IMR-90 (cell line): ENCODE data around the gene OR6C1. TPM values are rescaled to one million over a fixed set of nuclear protein-coding genes. Genes with fewer than 3 reads are reported as not detected.

ENCODE experiments used
- ATAC-seq: fragments of 200-7000 bp; cut with Tn5 transposase; 2 replicates; pipeline ENCODE4 v1.9.1; 2020; ENCODE audit warnings: low read depth, mild to moderate bottlenecking, moderate library complexity
- BruUV-seq: library from RNA; stranded (reverse); fragments of 400-500 nt; replicated peaks from 2 replicates; lab custom pipeline; 2021; lab: Mats Ljungman, UMichigan
- CTCF ChIA-PET: fragments of 300-600 bp; formaldehyde crosslinking; extraction: SDS; loops from one replicate; lab custom pipeline; 2021; ENCODE audit warnings: antibody characterized with exemption; lab: Yijun Ruan, JAX
- POLR2A ChIA-PET: fragments of 300-600 bp; sonication (Branson Sonifier 250); formaldehyde crosslinking; loops from one replicate; lab custom pipeline; 2022; ENCODE audit warnings: antibody characterized with exemption; ENCODE audit not compliant: unreplicated experiment; lab: Charles Lee
- DNase-seq: peaks from one replicate; pipeline ENCODE4 v3.0.0; 2013
- H2AFZ ChIP-seq: replicated peaks from 2 replicates; pipeline ENCODE3; 2013; ENCODE audit warnings: low read length, mild to moderate bottlenecking; ENCODE audit not compliant: poor library complexity
- H2AK5ac ChIP-seq: 2 replicates; pipeline ENCODE4 v1.6.1; 2013; ENCODE audit warnings: low read depth, low read length, inconsistent platforms
- H2AK9ac ChIP-seq: replicated peaks from 2 replicates; pipeline ENCODE3; 2013; ENCODE audit warnings: mild to moderate bottlenecking, low read depth, low read length, moderate library complexity; ENCODE audit not compliant: poor library complexity
- H2BK120ac ChIP-seq: 2 replicates; pipeline ENCODE4 v1.6.1; 2013; ENCODE audit warnings: low read depth, low read length, inconsistent platforms
- H2BK15ac ChIP-seq: 3 replicates; pipeline ENCODE4 v1.6.1; 2013; ENCODE audit warnings: low read depth, low read length, inconsistent platforms
- H2BK20ac ChIP-seq: 2 replicates; pipeline ENCODE4 v1.6.1; 2013; ENCODE audit warnings: low read depth, mild to moderate bottlenecking, inconsistent platforms, low read length, moderate library complexity
- H2BK5ac ChIP-seq: 2 replicates; pipeline ENCODE4 v1.6.1; 2013; ENCODE audit warnings: mild to moderate bottlenecking, low read depth, low read length, inconsistent platforms; ENCODE audit not compliant: poor library complexity, severe bottlenecking
- H3K14ac ChIP-seq: replicated peaks from 2 replicates; pipeline ENCODE4 v1.6.1; 2013; ENCODE audit warnings: low read depth, low read length, inconsistent platforms
- H3K18ac ChIP-seq: 2 replicates; pipeline ENCODE4 v1.6.1; 2013; ENCODE audit warnings: low read depth, low read length, control low read depth
- H3K23ac ChIP-seq: 2 replicates; pipeline ENCODE4 v1.6.1; 2013; ENCODE audit warnings: low read depth, low read length, inconsistent platforms
- H3K27ac ChIP-seq: 2 replicates; pipeline ENCODE4 v1.5.1; 2013; ENCODE audit warnings: mild to moderate bottlenecking, control low read depth, low read length; ENCODE audit not compliant: insufficient read depth
- H3K27me3 ChIP-seq: 2 replicates; pipeline ENCODE4 v1.6.1; 2013; ENCODE audit warnings: low read length; ENCODE audit not compliant: control insufficient read depth, insufficient read depth
- H3K36me3 ChIP-seq: 2 replicates; pipeline ENCODE4 v1.6.1; 2013; ENCODE audit warnings: low read length, mixed read lengths; ENCODE audit not compliant: control insufficient read depth, insufficient read depth
- H3K4ac ChIP-seq: 2 replicates; pipeline ENCODE4 v1.6.1; 2013; ENCODE audit warnings: low read depth, low read length, inconsistent platforms
- H3K4me1 ChIP-seq: 2 replicates; pipeline ENCODE4 v1.6.1; 2013; ENCODE audit warnings: low read length, mixed read lengths; ENCODE audit not compliant: control insufficient read depth, insufficient read depth
- H3K4me2 ChIP-seq: 2 replicates; pipeline ENCODE4 v1.6.1; 2013; ENCODE audit warnings: low read depth, mild to moderate bottlenecking, control low read depth, low read length, moderate library complexity
- H3K4me3 ChIP-seq: 2 replicates; pipeline ENCODE4 v1.5.1; 2013; ENCODE audit warnings: low read depth, mild to moderate bottlenecking, control low read depth, low read length, moderate library complexity; ENCODE audit not compliant: insufficient read depth
- H3K56ac ChIP-seq: 2 replicates; pipeline ENCODE4 v1.6.1; 2013; ENCODE audit warnings: low read length, inconsistent platforms; ENCODE audit not compliant: insufficient read depth; ENCODE audit errors: extremely low read depth
- H3K79me1 ChIP-seq, 2 experiments: 2 replicates each; pipeline ENCODE4 v1.6.1; 2013; ENCODE audit warnings: low read length in 2 of 2, inconsistent platforms in 1 of 2, low read depth in 1 of 2
- H3K9ac ChIP-seq: 2 replicates; pipeline ENCODE4 v1.6.1; 2013; ENCODE audit warnings: low read depth, low read length, control low read depth
- H3K9me1 ChIP-seq: 2 replicates; pipeline ENCODE4 v1.6.1; 2013; ENCODE audit warnings: low read length, inconsistent platforms; ENCODE audit not compliant: insufficient read depth
- H3K9me3 ChIP-seq: 2 replicates; pipeline ENCODE4 v1.6.1; 2013; ENCODE audit warnings: low read length; ENCODE audit not compliant: control insufficient read depth, insufficient read depth
- H4K20me1 ChIP-seq: 2 replicates; pipeline ENCODE4 v1.6.1; 2013; ENCODE audit warnings: low read length, inconsistent platforms; ENCODE audit not compliant: insufficient read depth
- H4K5ac ChIP-seq: 2 replicates; pipeline ENCODE4 v1.6.1; 2013; ENCODE audit warnings: mild to moderate bottlenecking, low read depth, low read length, control low read depth
- H4K8ac ChIP-seq, 2 experiments: 2 replicates each; pipeline ENCODE4 v1.6.1; 2013; ENCODE audit warnings: low read depth in 2 of 2, low read length in 2 of 2, control low read depth in 1 of 2, inconsistent platforms in 1 of 2
- H4K91ac ChIP-seq: 2 replicates; pipeline ENCODE4 v1.6.1; 2013; ENCODE audit warnings: low read depth, low read length, inconsistent platforms; ENCODE audit not compliant: insufficient read depth
- MAFK ChIP-seq: IDR thresholded peaks from 2 replicates; pipeline ENCODE4 v1.6.1; 2012; ENCODE audit warnings: low read depth, low read length, improper control_type of control experiment
- MAZ ChIP-seq: IDR thresholded peaks from 2 replicates; pipeline ENCODE4 v1.6.1; 2012; ENCODE audit warnings: low read depth, mild to moderate bottlenecking, low read length, improper control_type of control experiment, moderate library complexity, borderline replicate concordance
- POLR2A ChIP-seq: IDR thresholded peaks from 2 replicates; pipeline ENCODE4 v1.6.1; 2012; ENCODE audit warnings: mild to moderate bottlenecking, low read depth, low read length
- RAD21 ChIP-seq: IDR thresholded peaks from 2 replicates; pipeline ENCODE4 v1.6.1; 2012; ENCODE audit warnings: low read length, improper control_type of control experiment
- RCOR1 ChIP-seq: IDR thresholded peaks from 2 replicates; pipeline ENCODE4 v1.6.1; 2012; ENCODE audit warnings: mild to moderate bottlenecking, low read length, improper control_type of control experiment; ENCODE audit not compliant: insufficient replicate concordance
- RFX5 ChIP-seq: IDR thresholded peaks from 2 replicates; pipeline ENCODE4 v1.8.0; 2012; ENCODE audit warnings: low read depth, mild to moderate bottlenecking, low read length, moderate library complexity
- WGBS, 2 experiments: methylation state at CpG; one replicate each; pipeline versions ENCODE4 v1.1.5 to v1.1.7; 2013; ENCODE audit warnings: missing lambda C conversion rate in 2 of 2; ENCODE audit not compliant: insufficient read length in 1 of 2; ENCODE audit errors: extremely low coverage in 2 of 2; 5-methylcytosine and 5-hydroxymethylcytosine counted together
- dilution Hi-C: fragments of 300-500 bp; cut with HindIII; formaldehyde crosslinking; loops from one replicate; pipeline ENCODE4 v1.14.3; 2018; ENCODE audit warnings: low sequenced_read_pairs; ENCODE audit not compliant: unreplicated experiment
- in situ Hi-C: fragments of 300-500 bp; cut with MboI; formaldehyde crosslinking; loops from 3 replicates; pipeline ENCODE4 v1.14.3; 2019; ENCODE audit warnings: low sequenced_read_pairs, inconsistent platforms, mixed read lengths
- intact Hi-C: fragments of 100-400 bp; cut with micrococcal nuclease; formaldehyde crosslinking; loops from 2 replicates; pipeline ENCODE4 v1.10.0; 2022
- polyA plus RNA-seq, 3 experiments: library from polyadenylated mRNA; depleted of rRNA; stranded (reverse); fragments of >200 nt; gene quantifications; 2 replicates each; pipeline ENCODE4 v1.2.3, GENCODE V29; 2012; ENCODE audit warnings: low replicate concordance in 1 of 3
- total RNA-seq: library from RNA; depleted of rRNA; stranded (reverse); fragments of >200 nt; gene quantifications from 2 replicates; pipeline ENCODE4 v1.2.3, GENCODE V29; 2012

Gene OR6C1
- total and polyA plus RNA-seq, 2 of the 4 experiments (the other 2 are of a cell fraction), result not detected

DNA sequence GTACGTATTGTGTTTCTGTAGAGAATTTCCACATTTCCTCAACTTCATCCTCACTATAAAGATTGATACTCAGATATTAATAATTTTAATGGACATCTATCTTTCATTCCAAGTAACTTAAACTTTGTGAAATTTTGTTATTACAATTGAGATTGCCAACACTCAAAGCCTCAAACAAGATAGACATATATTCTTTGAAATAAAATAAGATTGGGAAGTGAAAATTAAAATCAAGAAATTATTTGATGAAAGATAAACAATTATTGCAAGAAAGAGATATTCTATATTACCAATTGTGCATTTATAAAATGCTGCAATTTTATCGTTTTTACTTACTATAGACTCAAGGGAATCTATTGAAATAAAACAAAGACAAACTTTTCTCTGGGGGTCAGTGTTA is 17.7 kb upstream of the OR6C1 start, which contains the start of gene OR6C6:
TSS of gene OR6C6 (minus strand) at position 101 of the 400 bp plus-strand sequence. CDS start 1,337 bp downstream, outside the sequence.
- H3K4ac ChIP-seq, result no peak within 1 kb of the TSS
- DNase-seq (no peak), ATAC-seq (no peak)
- H2BK120ac ChIP-seq, result no peak within 1 kb of the TSS
- dilution Hi-C loops, result no loop called here
- H2AK9ac ChIP-seq, result no peak within 1 kb of the TSS
- H3K9me1 ChIP-seq, result no peaks in the 10 kb centered on the region
- H4K5ac ChIP-seq, result no peak within 1 kb of the TSS
- no peak within 1 kb of the TSS for H2BK15ac ChIP-seq
- no peak within 1 kb of the TSS for H3K4me2 ChIP-seq
- no peaks in the 10 kb centered on the region for H3K36me3 ChIP-seq
- no peak within 1 kb of the TSS for H2AFZ ChIP-seq
- no peaks in the 10 kb centered on the region for H3K27me3 ChIP-seq
- H3K56ac ChIP-seq, result no peak within 1 kb of the TSS
- H3K79me1 ChIP-seq, result no peaks in the 10 kb centered on the region
- POLR2A ChIA-PET, result no interaction called here
- H4K20me1 ChIP-seq, result no peaks in the 10 kb centered on the region
- intact Hi-C loops, result no loop called here
- in situ Hi-C loops, result no loop called here
- CTCF ChIA-PET, result no interaction called here
- H3K18ac ChIP-seq, result no peak within 1 kb of the TSS
- H3K14ac ChIP-seq, result no peak within 1 kb of the TSS
- H4K91ac ChIP-seq, result no peak within 1 kb of the TSS
- BruUV-seq, result no TSS peak
- H2AK5ac ChIP-seq, result no peak within 1 kb of the TSS
- H3K4me3 ChIP-seq, result no peak within 1 kb of the TSS
- H2BK5ac ChIP-seq, result no peak within 1 kb of the TSS
- no peaks in the 10 kb centered on the region for H3K9me3 ChIP-seq
- H2BK20ac ChIP-seq, result no peak within 1 kb of the TSS
- no peak within 1 kb of the TSS for H3K23ac ChIP-seq
- WGBS, 2 experiments, result no CpG with 5 or more reads among the region's 2 CpGs
- no peaks in the 10 kb centered on the region for H3K4me1 ChIP-seq
- no peak within 1 kb of the TSS for H3K9ac ChIP-seq
- H4K8ac ChIP-seq, result no peak within 1 kb of the TSS
- TF ChIP-seq MAZ, result no peak
- no peak for TF ChIP-seq MAFK
- no peak for TF ChIP-seq RAD21
- no peak for TF ChIP-seq RFX5
- TF ChIP-seq RCOR1, result no peak
- TF ChIP-seq POLR2A, result no peak
- no peak within 1 kb of the TSS for H3K27ac ChIP-seq
